ENCODE results near the gene AUTS2.

GRCh38 chr7:70703785-70704184 lies 1105.5 kb downstream of the AUTS2 start:
- no peak for TF ChIP-seq EZH2 (IDR thresholded peaks at IDR 0.05; ENCODE audit: insufficient read depth, poor library complexity, severe bottlenecking)
- no peak for TF ChIP-seq EZH2phosphoT487 (IDR thresholded peaks at IDR 0.05; ENCODE audit: insufficient read depth, low read depth)

All from GM23248 (cell line).